ENCODE data around the gene NOD2. TPM values are rescaled to one million over a fixed set of nuclear protein-coding genes. Genes with fewer than 3 reads are reported as not detected.

NOD2 gene
- total RNA-seq, 2 donors from 2014 or later, result 2.9 to 4.5 TPM

DNA sequence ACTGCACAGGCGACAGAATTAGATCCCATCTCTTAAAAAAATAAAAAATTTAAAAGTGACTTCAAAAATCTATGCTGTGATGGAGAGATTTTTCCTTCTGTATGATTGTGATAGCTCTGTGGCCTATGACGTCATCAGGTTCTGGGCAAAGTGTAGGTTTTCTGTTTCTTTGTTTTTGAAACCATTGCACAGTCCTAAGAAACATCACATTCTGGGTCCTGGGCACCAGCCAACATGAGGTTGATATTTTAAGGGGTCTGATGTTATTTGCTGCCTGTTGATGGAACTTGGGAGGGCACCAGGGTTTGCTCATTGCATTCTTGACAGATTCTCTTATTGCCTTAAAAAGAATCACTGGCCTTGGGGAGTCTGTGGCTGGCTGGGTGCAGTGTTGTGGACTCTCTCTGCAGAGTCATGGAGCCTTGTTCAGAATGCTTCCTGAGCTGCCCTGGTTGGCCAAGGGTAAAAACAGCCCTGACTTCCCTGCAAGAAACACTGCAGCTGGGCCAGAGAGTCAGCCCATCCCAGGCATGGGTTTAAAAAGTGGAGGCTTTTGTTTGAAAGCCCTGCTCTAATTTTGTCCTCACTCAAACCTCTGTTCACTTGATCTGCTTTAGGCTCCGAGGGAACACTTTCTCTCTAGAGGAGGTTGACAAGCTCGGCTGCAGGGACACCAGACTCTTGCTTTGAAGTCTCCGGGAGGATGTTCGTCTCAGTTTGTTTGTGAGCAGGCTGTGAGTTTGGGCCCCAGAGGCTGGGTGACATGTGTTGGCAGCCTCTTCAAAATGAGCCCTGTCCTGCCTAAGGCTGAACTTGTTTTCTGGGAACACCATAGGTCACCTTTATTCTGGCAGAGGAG is 38.0 kb downstream of the NOD2 start:
- no peak for DNase-seq (ENCODE audit: low spot score)
- intact Hi-C loops (cut with DNase I), result no loop called here

DNA sequence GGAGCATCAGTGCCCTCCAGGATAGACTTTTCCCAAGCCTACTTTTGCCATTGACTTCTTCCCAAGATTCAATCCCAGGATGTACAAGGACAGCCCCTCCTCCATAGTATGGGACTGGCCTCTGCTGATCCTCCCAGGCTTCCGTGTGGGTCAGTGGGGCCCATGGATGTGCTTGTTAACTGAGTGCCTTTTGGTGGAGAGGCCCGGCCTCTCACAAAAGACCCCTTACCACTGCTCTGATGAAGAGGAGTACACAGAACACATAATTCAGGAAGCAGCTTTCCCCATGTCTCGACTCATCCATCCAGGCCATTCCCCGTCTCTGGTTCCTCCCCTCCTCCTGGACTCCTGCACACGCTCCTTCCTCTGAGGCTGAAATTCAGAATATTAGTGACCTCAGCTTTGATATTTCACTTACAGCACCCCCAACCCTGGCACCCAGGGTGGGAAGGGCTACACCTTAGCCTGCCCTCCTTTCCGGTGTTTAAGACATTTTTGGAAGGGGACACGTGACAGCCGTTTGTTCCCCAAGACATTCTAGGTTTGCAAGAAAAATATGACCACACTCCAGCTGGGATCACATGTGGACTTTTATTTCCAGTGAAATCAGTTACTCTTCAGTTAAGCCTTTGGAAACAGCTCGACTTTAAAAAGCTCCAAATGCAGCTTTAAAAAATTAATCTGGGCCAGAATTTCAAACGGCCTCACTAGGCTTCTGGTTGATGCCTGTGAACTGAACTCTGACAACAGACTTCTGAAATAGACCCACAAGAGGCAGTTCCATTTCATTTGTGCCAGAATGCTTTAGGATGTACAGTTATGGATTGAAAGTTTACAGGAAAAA is 38.8 kb downstream of the NOD2 start:
- no peak for DNase-seq (ENCODE audit: low spot score)
- intact Hi-C loops (cut with DNase I), result no loop called here

DNA sequence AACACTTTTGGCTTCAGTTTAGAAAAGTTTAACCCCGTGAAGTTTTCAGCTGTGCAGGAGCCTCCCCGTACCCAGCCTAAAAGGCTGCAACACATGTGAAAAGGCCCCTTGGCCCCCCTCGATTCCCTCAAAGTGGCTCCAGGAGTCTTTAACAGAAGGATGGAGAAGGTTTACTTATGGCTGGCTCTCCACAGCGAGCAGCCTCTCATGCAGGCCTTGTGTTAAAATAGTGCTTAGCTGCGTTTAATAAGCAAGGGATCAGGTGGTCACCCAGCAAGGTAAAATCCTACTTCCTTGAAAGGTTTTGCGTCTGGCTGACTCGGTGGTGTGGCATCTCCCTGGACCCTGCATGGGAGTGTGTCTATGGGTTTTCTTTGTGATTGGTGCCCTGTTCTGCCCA is 40.1 kb downstream of the NOD2 start:
- intact Hi-C loops (cut with DNase I), result no loop called here
- DNase-seq (ENCODE audit: low spot score), result no peak

DNA sequence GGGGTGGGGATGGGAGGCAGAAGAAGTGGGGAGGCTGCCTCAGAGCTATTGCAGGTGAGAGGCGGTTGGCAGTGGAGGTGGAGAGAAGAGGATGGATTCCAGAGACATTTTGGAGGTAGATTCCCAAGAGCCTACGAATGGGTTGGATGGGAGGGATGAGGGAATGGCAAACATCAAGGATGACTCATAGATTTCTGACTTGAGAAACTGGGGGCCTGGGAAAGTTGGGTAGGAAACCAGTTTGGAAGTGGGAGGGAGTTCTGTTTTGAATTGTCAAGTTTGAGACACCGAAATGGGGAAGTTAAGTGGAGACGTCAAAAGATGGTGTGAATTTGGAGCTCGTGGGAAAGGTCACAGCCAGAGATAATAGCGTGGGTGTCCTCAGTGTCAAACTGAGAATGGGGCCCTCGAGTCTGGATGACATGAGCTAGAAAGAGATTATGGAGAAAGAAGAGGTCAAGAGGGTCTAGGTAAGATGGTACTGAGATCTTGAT is 42.3 kb downstream of the NOD2 start:
- DNase-seq (ENCODE audit: low spot score), result no peak
- intact Hi-C loops (cut with DNase I), result no loop called here

DNA sequence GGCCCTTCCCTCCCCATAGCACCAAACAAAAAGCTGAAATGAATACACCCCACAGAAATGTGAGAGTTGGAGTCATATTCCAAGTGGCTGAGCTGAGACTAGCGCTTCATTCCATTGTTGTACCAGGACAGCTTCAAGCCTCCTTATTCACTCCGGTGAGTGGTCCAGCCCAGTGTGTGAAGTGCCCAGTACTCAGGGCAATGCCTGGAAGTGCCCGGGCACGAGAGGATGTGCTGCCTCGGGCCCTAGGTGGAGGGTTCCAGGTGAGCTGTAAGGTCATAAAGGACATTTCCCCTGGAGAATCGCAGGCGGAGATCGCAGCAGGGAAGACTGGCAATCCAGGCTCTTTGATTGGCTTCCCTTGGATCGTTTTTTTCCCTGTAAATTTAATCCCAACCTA is 43.0 kb downstream of the NOD2 start:
- DNase-seq (ENCODE audit: low spot score), result no peak
- intact Hi-C loops (cut with DNase I), result no loop called here

DNA sequence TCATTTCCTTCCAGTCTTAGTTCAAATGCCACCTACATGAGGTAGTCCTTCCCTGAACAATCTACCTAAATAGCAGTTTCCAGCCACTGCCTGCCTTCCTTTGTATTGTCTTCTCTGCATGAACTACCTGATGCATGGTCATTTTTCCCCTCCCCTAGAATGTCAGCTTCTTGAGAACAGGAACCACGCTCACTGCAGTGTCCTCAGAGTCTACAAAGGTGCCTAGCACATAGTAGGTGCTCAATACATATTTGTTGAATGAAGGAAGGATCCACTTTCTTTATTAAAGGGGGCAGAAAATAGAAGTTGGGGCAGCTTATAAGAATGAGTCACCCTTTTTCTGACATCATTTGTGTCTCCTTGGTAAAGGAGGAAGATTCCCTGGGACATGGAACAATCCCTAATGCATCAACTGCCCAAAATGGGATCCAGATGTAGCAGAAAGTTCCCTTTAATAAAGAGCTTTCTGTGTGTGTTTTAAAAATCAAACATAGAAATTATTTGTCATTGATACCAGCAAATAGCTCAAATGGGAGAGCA is 44.1 kb downstream of the NOD2 start:
- intact Hi-C loops (cut with DNase I), result no loop called here
- no peak for DNase-seq (ENCODE audit: low spot score)

DNA sequence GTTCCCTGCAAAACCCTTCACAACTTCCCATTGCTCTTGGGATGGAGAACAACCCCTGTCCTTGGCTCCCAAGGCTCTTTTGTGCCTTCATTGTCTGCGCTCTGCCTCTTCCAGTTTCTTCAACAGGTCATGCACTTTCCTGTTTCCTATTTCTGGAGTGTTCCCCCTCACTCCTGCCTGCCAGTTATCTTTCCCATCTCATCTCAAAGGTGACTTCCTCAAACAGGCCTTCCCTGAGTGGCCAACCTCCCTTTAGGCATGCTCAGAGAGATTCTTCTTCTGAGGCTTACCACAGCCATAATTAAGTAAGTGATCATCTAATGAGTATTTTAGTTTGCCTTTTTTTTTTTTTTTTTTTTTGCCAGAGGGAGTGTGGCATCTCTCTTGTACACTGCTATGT is 45.6 kb downstream of the NOD2 start:
- DNase-seq (ENCODE audit: low spot score), result no peak
- intact Hi-C loops (cut with DNase I), result no loop called here

DNA sequence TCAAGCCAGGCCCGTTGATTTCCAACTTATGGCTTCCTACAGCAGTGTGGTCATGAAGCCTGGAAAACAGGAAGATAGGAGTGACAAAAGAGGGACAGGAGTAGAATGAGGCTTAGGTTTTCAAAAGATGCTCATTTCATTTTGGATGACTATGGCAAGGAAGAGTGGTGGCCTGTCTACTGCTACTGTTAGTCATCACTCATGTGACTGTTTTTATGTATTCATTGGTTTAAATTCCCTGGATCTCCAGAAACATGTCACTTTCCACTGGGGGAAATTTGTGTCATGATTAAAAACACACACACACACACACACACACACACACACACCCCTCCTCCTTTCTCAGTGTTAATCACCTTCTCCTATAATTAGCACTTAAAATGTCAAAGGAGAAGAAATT is 47.3 kb downstream of the NOD2 start:
- no peak for DNase-seq (ENCODE audit: low spot score)
- intact Hi-C loops (cut with DNase I), result no loop called here

DNA sequence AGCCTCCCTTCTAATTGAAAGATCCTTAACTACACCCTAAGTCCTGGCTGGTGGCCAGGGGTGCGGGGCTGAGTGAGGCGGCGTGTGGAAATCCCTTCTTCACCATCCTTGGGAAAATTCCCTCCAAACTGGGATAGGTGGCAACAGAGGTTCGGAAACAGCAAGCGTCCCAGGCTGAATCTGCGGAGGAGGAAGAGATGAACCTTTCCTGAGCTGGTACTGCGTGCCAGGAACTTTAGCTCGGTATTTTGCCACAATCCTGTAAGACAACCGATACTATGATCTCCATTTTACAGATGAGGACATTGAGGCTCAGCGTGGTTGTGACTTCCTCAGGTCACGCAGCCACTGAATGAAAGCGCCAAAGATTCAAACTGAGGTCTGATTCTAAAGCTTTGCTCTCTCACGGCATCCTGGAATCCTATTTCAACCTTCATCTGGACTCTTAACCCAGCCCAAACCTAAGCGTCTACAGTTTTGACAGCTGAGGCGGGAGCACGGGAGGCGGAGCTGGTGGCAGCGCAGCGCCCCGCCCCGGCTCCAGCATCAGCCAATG is 47.9 kb downstream of the NOD2 start:
- DNase-seq (ENCODE audit: low spot score), result no peak
- intact Hi-C loops (cut with DNase I), result no loop called here

DNA sequence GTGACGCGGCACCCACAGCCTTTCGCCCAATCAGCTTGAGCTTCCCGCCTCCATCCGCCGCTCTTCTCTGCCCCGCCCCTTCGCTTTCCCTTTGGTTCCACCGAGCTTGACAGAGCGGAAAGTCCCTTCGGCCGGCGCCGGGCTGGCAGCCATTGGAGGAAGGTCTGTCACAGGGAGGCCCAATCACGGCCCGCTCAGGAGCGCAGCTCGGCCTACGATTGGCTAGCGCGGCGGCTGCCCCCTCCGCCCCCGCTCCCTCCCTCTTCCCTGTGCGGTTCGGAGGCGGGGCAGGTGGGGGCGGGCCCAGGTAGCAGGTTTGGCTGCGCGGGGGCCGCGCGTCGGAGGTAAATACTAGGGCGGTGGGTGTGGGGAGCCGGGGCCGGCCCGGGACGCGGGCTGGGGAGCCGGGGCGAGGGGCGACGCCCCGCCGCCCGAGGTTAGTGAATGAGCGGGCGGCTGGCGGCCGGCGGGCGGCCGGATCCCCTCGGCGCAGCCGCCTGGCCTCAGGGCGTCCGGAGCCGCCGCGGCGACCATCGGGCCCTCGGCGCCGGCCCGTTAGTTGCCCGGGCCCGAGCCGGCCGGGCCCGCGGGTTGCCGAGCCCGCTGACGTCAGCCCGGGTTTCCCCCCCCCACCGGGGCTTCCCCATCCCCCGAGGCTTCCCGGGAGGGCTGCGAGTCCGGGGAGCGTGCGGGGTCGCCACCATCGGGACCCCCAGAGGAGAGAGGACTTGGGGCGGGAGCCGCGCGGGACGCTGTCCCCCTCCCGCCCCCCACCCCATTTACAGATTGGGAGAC is 48.6 kb downstream of the NOD2 start, which contains the start of gene CYLD:
Gene CYLD (plus strand): TSS at position 306 of the 795 bp plus-strand sequence. CDS start 7,613 bp downstream, outside the sequence.
- DNase-seq (ENCODE audit: low spot score), result peak; percentile 100
- intact Hi-C loops (cut with DNase I), result no loop called here

DNA sequence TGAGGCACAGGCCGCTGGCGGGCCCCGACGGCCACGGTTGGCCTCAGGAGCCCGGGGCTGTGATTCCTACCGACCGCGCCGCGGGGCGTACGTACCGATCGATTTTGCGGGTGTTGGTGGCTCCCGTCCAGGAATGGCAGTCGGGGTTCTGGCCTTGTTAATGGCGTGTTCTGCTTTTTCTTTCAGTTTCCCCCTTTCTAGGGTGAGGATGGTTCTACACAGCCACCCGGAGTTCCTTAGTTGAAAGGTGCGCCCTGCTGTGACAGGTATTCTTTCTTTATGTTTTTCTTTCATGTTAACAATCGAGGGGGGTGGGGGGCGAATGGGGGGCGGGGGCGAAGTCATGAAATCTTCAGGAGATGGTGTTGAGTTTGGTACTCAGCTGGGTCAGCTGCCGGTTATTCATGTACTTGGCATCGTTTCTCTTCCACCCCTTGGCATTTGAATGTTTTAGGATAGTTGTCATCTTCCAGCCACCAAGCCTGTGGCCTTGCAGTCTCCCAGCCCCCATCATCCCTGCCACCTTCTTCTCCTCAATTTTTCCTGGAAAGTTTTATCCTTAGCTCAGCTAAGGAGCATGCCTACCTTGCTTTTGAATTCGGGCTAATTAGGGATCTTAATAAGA is 49.3 kb downstream of the NOD2 start:
- intact Hi-C loops (cut with DNase I), result no loop called here
- no peak for DNase-seq (ENCODE audit: low spot score)

DNA sequence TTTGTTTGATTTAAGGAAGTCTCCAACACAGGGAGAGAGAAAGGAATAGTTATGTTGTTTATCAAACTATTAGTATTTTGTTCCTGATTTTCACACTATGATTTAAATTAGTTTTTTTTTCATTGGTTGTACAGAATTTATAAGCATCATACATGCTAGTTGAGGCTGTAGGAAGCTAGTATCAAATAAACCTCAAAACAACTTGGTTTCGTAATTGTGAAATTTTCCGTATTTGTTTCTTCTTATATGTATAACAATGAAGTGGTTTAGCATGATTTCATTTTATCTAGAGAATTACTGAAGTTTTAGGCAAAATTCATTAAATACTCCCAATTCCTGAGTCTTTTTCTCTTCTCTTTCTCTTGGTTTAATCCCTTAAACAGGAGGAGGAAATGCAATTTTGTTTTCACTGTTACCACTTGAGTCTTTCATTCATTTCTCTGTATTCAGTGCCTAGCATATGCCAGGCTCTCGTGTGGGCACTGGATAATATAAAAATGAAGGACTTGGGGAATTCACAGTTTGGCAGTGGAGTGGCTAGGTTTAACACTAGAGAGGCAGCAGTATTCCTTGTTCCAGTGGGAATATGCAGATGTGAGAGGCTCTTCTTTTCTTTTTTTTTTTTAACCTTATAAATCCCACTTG is 50.3 kb downstream of the NOD2 start:
- no peak for DNase-seq (ENCODE audit: low spot score)
- intact Hi-C loops (cut with DNase I), result no loop called here

DNA sequence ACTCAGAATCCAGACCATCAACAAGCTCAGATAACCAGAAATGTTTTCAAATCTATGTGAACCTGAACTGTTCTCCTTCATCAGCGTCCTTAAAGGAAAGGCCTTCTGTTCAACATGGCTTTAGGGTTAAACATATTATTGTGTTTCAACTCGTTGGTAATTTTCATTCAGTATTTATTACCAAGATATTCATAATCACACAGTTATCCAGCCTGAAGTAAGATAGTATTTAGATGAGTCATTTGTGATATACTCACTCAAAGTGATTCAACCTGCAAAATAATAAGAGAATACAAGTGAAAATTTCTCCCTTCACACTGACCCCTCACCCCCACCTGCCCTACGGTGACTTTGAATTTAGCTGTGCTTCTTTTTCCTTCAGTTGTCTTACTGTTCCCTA is 51.5 kb downstream of the NOD2 start:
- DNase-seq (ENCODE audit: low spot score), result no peak

DNA sequence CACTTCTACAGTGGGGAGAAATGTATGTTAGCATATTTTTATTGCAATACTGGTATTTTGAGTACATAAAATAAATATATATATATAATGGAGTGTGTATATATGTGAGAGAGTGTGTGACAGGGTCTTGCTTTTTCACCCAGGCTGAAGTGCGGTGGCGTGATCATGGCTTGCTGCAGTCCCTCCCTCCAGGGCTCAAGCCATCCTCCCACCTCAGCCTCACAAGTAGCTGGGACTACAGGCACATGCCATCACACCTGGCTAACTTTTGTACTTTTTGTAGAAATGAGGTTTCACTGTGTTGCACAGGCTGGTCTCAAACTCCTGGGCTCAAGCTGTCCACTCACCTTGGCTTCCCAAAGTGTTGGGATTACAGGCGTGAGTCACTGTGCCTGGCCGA is 52.5 kb downstream of the NOD2 start:
- DNase-seq (ENCODE audit: low spot score), result no peak
- intact Hi-C loops (cut with DNase I), result no loop called here

More for the DNA sequence above, 51.5 kb downstream of the NOD2 start:
- intact Hi-C loops (cut with DNase I), result no loop called here

DNA sequence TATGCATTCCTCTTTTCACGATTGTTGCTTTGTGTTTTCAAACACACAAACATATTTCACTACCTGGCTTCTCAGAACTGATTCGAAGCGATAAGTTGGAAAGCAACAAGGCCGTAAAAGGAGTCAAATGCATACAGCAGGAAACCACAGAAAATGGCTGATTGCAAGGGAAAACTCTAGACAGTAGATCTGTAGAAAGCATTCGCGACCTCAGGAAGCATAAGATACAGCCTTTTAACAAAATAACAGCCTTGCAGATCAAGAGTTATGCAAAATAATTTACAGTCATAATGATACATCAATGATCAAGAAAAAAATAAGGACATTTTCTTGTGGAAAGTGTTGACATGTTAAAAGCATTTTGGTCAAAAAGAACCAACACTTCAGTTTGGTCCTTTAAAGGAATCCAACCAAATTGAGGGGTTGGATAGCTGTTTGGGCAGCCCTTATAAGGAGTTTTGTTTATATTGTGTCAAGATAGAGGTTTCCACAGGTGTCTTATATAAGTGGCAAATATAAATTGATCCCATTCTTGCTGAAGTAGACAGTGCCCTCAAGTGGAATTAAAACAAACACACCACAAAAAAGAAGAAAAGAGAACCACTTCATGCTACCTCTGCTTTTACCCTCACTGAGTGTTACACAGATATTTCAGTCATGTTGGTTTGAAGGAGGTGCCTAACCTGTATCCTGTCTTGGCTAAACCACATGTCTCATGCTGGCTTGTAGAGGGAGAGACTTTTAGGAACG is 54.0 kb downstream of the NOD2 start:
- no peak for DNase-seq (ENCODE audit: low spot score)
- intact Hi-C loops (cut with DNase I), result no loop called here

DNA sequence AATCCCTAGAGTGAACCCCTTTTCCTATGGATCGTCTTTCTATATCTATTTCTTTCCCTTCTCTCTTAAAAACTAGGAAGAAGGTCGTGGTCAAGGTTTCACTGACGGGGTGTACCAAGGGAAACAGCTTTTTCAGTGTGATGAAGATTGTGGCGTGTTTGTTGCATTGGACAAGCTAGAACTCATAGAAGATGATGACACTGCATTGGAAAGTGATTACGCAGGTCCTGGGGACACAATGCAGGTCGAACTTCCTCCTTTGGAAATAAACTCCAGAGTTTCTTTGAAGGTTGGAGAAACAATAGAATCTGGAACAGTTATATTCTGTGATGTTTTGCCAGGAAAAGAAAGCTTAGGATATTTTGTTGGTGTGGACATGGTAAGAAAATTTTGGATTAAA is 58.1 kb downstream of the NOD2 start:
- intact Hi-C loops (cut with DNase I), result no loop called here
- no peak for DNase-seq (ENCODE audit: low spot score)

DNA sequence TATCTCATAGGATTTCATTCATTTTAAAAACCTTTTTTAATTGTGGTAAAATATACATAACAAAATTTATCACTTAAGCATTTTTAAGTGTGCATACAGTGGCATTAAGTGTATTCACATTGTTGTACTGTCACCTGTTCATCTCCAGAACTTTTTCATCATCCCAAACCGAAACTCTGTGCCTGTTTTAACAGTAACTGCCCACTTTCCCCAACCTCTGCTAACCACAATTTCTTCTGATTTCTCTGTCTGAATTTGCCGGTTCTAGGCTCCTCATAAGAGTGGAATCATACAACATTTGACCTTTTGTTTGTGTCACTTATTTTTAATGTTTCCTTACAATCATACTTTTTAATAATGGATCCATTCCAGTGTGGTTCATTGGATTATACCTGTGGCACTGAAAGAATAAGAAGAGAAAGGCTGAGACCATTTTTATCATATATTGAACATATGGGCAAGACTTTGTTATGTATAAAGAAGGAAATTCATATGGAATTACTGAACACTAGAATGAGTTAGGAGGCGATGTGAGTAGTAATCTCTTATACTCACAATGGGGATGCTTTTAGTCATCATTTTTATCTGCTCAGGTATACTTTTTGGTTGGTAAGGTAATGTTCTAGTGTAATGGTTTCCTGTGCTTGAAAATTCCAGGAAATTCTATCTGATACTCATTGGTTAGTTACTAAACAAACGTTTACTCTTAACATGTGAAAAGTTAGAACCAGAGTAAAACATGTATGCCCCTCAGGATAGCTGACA is 59.2 kb downstream of the NOD2 start:
- DNase-seq (ENCODE audit: low spot score), result no peak
- intact Hi-C loops (cut with DNase I), result no loop called here
